GM12873 (cell line): ENCODE data around the gene ASPHD2.

ENCODE experiments used
- TF ChIP-seq, protein P1 (sequence below): IDR thresholded peaks from 2 replicates; pipeline ENCODE4 v1.5.1; 2012; ENCODE audit warnings: low read depth, mild to moderate bottlenecking, moderate library complexity, low read length, control low read depth; ENCODE audit not compliant: insufficient read depth; ENCODE audit errors: missing control alignments

ASPHD2 gene

DNA sequence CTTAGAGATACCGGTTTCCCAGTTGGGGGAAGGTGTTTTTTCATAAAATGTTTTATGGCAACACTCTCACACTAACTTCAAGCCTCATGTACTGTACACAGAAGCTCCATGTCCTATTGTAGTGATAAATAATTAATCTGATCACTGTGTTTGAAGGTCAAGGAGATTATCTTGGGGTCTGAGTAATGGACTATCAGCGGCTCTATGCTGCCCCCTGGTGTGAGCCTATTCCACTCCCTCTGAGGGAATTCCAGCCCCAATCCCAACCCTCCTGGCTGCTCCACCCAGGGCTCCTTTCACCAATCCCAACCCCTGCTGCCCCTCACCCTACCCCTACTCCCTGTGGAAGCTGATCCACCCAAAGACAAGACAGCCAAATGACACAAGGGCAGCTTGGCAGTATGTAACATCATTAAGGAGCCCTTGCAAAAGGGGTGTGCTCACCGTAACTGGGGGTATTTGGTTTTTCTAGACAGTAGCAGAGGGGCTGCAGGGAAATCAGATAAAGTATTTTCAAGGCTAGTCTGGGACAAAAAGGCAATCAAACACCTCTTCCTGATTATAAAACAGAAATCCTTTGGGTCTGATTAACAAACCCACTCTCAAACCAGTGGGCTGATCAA, 32.2 kb downstream of the ASPHD2 start:
- TF ChIP-seq, protein P1, sequence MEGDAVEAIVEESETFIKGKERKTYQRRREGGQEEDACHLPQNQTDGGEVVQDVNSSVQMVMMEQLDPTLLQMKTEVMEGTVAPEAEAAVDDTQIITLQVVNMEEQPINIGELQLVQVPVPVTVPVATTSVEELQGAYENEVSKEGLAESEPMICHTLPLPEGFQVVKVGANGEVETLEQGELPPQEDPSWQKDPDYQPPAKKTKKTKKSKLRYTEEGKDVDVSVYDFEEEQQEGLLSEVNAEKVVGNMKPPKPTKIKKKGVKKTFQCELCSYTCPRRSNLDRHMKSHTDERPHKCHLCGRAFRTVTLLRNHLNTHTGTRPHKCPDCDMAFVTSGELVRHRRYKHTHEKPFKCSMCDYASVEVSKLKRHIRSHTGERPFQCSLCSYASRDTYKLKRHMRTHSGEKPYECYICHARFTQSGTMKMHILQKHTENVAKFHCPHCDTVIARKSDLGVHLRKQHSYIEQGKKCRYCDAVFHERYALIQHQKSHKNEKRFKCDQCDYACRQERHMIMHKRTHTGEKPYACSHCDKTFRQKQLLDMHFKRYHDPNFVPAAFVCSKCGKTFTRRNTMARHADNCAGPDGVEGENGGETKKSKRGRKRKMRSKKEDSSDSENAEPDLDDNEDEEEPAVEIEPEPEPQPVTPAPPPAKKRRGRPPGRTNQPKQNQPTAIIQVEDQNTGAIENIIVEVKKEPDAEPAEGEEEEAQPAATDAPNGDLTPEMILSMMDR = peak; percentile 89

DNA sequence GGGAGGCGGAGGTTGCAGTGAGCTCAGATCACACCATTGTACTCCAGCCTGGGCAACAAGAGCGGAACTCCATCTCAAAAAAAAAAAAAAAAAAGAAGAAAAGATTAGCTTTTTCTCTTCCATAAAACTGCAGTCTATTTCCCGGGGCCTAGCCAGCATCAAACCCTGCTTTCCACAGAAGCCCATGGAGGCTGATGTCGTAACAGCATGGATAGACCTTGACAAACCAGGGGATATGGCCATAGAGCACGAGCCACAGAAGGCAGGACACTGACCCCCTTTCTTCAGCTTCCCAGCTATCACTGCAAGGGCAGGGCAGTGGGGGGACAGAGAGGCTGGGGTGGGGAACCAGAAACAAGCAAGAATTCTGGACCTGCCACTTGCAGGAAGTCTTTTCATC, 33.0 kb downstream of the ASPHD2 start:
- TF ChIP-seq, protein P1 = no peak

DNA sequence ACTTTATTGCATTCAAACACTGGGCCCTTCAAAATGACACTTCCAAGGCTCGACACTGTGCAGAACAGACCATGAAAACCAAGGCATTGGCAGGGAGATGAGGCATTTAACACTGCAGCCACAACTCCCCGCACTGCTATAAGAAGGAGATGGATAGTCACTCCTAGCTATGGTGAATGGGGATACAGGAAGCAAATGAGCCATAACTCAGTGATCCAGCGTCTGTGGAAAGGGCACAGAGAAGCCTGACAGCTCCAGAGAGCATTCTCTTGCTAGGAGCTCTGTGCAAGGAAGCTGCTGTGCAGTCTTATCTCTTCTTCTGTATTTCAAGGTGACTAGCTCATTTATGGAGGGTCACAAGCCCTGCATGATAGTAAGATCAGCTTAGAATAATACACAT, 33.6 kb downstream of the ASPHD2 start:
- TF ChIP-seq, protein P1 = no peak

DNA sequence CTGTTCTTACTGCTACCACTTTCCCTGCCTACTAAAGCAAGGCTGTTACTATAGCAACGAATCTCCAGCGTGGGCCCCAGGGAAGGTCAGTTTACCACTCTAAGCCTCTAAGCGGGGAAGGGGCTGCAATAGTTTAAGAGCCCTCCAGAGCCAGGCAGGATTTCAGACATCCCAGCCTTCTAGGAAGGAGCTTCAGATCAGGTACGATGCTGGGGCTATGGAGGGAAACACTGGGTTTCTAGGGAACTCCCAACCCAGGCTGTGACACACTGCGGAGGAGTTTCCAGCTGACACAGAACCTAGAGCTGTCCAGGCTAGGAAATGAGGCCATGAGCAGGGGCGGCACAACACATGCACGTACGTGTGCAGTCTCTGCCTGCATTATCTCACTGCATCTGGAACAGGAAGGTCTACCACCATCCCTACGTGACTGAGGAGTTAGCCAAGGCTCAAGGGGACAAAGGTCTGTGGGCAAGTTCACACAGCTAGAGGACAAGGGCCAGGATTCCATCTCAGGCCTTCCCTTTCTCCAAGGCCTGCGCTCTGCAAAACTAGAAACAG, 34.1 kb downstream of the ASPHD2 start:
- TF ChIP-seq, protein P1 = no peak

DNA sequence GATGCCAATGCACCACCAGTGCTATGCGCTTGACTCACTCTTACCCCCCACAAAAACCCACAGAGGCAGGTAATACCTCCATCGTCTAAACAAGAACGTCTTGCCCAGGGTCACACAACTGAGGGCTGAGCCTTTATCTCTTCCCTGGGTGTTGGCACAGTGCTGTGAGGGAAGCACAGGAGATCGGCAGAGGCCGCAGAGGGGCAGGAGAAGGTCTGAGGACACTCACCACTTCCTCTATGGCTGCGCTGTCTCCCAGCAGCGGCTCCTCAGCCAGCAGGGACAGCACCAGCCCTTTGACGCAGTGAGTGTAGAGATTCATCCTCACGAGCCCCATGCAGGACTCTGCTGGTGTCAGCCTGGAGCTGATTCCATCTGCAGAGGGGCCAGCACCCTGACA, 34.6 kb downstream of the ASPHD2 start:
- TF ChIP-seq, protein P1 = no peak

DNA sequence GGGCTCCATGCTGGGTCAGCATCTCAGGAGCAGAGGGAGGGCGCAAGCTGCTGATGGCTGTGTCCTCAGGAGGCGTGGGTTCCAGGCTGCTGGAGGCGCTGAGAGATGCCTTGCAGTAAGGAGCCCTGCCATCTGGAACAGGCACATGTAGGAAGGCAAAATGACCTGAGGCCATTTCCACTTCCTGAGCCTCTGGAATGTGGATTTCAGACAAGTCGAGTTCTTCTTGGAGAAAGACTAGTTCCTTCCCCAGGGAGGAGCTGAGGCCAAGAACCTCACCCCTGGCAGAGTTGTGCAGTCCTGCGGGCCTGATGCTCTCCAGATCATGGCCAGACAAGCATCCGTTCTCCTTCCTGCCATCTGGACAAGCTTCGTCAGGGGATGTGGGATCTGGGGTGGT, 35.3 kb downstream of the ASPHD2 start:
- TF ChIP-seq, protein P1 = no peak

DNA sequence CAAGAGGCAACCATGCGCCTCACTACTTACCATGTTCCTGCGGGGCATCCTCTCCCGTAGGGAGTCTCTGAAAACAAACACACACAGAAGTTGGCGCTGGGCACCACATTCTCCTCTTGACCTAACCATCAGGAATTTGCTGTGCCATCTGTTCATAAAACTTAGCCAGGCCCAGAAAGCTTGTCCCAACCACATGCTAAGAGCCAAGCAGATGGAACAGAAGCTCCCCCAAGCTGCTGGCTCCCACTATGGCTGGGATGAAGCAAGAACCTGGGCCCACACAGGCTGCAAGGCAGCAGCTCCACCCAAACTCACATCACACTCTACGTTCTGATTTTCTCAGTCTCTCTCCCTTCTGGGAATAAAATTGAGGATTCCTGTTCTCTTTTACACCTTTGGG, 37.1 kb downstream of the ASPHD2 start:
- TF ChIP-seq, protein P1 = no peak
